K562 (cell line): ENCODE data around the gene GHRL. TPM values are rescaled to one million over a fixed set of nuclear protein-coding genes. Genes with fewer than 3 reads are reported as not detected.

Source experiments
- CHCHD3 ChIP-seq: fragments of 250-450 bp; sonication (Bioruptor Pico); IDR thresholded peaks from 2 replicates; pipeline ENCODE4 v2.1.2; 2022; ENCODE audit warnings: mild to moderate bottlenecking
- CHD1 ChIP-seq: fragments of 200-600 bp; sonication (generic); IDR thresholded peaks from one replicate; pipeline ENCODE4 v1.6.1; 2012; ENCODE audit warnings: mild to moderate bottlenecking, moderate library complexity, low read length, inconsistent platforms
- DIDO1 ChIP-seq: fragments of 450-650 bp; IDR thresholded peaks from 2 replicates; pipeline ENCODE4 v1.6.1; 2016; ENCODE audit warnings: low read depth, missing biosample characterization, missing genetic modification characterization
- DPF2 ChIP-seq: fragments of 450-650 bp; IDR thresholded peaks from 2 replicates; pipeline ENCODE4 v1.6.1; 2016
- MCM7 ChIP-seq, 2 experiments: fragments of 450-650 bp; IDR thresholded peaks; 2 replicates each; pipeline ENCODE4 v1.6.1; 2016 to 2018
- SMAD4 ChIP-seq: fragments of 250-450 bp; sonication (Bioruptor Pico); conservative IDR thresholded peaks from 2 replicates; pipeline ENCODE4 v1.8.0; 2021; ENCODE audit warnings: inconsistent platforms, mild to moderate bottlenecking, moderate library complexity
- TOE1 ChIP-seq, 2 experiments: fragments of 450-650 bp in 1 of 2; sonication (generic) in 1 of 2; formaldehyde crosslinking in 1 of 2; IDR thresholded peaks; 2 replicates each; pipeline versions ENCODE4 v1.7.1 to v1.8.0; 2016 to 2022; ENCODE audit warnings: borderline replicate concordance in 2 of 2, mild to moderate bottlenecking in 2 of 2, antibody characterized with exemption in 1 of 2, inconsistent platforms in 1 of 2, low read depth in 1 of 2, missing genetic modification reagents in 1 of 2, moderate library complexity in 1 of 2
- ZNF175 ChIP-seq: fragments of 200-800 bp; sonication (Bioruptor generic); IDR thresholded peaks from 2 replicates; pipeline ENCODE4 v1.6.1; 2016; ENCODE audit warnings: low read depth, mild to moderate bottlenecking, missing genetic modification characterization, missing compliant biosample characterization
- ZNF263 ChIP-seq: sonication (generic); formaldehyde crosslinking; IDR thresholded peaks from 2 replicates; pipeline ENCODE4 v1.8.0; 2022; ENCODE audit warnings: mild to moderate bottlenecking, missing genetic modification reagents, borderline replicate concordance
- ZNF316 ChIP-seq: fragments of 450-650 bp; IDR thresholded peaks from 2 replicates; pipeline ENCODE4 v1.6.1; 2016
- polyA plus RNA-seq, 8 experiments: library from polyadenylated mRNA; depleted of rRNA in 4 of 8; stranded (reverse) in 5 of 8; unstranded in 3 of 8; fragments of >200 nt; fragmentation: Nextera tagmentation in 2 of 8; fragmentation: Illumina TruSeq in 1 of 8; extraction: Ambion mirVana in 2 of 8; extraction: Trizol in 1 of 8; gene quantifications; 2 replicates each; pipeline versions ENCODE4 v1.2.1 to v1.2.3, GENCODE V29; 2011 to 2014; ENCODE audit warnings: inconsistent platforms in 1 of 8, missing spikeins in 1 of 8
- total RNA-seq, 7 experiments: library from RNA; depleted of rRNA in 6 of 7; stranded (reverse); fragments of >200 nt in 6 of 7; fragmentation: Illumina TruSeq in 2 of 7; extraction: Trizol in 2 of 7; gene quantifications; 2 replicates each; pipeline versions ENCODE4 v1.2.1 to v1.2.3, GENCODE V29; 2011 to 2021; ENCODE audit warnings: low replicate concordance in 1 of 7
- TF ChIP-seq, protein P1 (sequence below), 3 experiments: fragments of 200-800 bp in 1 of 3; fragments of 250-450 bp in 1 of 3; fragments of 450-650 bp in 1 of 3; sonication (Bioruptor Pico) in 1 of 3; sonication (Bioruptor generic) in 1 of 3; formaldehyde crosslinking in 1 of 3; IDR thresholded peaks; 2 replicates each; pipeline versions ENCODE4 v1.6.1 to v1.8.0; 2016 to 2022; ENCODE audit warnings: mild to moderate bottlenecking in 2 of 3, missing genetic modification characterization in 2 of 3, missing compliant biosample characterization in 1 of 3, moderate library complexity in 1 of 3
- TF ChIP-seq, protein P2 (sequence below): fragments of 450-650 bp; IDR thresholded peaks from 2 replicates; pipeline ENCODE4 v1.6.1; 2017; ENCODE audit warnings: antibody characterized with exemption, mild to moderate bottlenecking
- TF ChIP-seq, protein P3 (sequence below), 3 experiments: fragments of 200-800 bp in 1 of 3; sonication (Bioruptor generic) in 1 of 3; sonication (generic) in 1 of 3; formaldehyde crosslinking in 1 of 3; IDR thresholded peaks; 2 replicates each; pipeline versions ENCODE4 v1.6.1 to v1.8.0; 2016 to 2022; ENCODE audit warnings: mild to moderate bottlenecking in 2 of 3, missing compliant biosample characterization in 2 of 3, missing genetic modification characterization in 2 of 3, missing genetic modification reagents in 1 of 3

The GHRL gene
- total and polyA plus RNA-seq, 9 of the 15 experiments (the other 6 are each of a cell fraction or from before 2014, with no cell fraction given): 0.08 to 0.29 (median 0.15) TPM; not detected in 5

DNA sequence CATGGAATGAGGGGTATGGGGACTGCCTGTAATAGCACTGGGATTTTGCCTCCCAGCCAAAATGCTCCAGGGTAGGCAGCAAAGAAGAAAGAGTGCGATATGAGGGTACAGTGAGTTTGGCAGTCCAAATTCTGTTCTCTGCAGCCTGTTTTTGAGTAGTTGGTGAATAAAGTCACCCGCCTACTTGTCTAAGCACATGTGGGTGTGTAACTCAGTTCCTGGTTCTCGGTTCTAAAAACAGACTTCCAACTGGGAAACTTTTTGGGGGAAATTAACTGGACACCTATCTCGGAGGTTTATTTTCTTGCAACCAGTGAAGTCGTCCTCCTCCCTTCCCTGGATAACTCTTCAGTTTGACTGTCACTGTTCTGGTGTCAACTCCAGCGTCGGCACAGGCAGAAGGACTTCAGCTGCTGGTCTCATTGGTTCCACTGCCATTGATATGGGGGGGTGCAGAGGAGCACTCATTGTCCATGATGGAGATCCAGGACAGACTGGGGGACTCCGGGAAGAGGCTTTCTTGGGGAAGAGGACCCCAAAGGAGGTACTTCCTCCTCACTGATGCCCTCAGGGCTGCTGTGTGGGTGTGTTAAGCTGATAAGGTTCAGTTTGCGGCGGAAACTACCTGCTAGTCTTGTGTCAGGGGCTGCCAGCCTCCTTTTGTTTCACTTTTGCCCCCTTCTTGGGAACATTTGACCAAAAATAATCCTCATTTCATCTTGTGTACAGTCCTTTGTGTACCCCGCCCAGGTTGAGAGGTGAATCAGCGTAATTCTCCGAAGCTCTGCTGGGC, 13.2 kb downstream of the GHRL start (continued):
- TF ChIP-seq, protein P1, sequence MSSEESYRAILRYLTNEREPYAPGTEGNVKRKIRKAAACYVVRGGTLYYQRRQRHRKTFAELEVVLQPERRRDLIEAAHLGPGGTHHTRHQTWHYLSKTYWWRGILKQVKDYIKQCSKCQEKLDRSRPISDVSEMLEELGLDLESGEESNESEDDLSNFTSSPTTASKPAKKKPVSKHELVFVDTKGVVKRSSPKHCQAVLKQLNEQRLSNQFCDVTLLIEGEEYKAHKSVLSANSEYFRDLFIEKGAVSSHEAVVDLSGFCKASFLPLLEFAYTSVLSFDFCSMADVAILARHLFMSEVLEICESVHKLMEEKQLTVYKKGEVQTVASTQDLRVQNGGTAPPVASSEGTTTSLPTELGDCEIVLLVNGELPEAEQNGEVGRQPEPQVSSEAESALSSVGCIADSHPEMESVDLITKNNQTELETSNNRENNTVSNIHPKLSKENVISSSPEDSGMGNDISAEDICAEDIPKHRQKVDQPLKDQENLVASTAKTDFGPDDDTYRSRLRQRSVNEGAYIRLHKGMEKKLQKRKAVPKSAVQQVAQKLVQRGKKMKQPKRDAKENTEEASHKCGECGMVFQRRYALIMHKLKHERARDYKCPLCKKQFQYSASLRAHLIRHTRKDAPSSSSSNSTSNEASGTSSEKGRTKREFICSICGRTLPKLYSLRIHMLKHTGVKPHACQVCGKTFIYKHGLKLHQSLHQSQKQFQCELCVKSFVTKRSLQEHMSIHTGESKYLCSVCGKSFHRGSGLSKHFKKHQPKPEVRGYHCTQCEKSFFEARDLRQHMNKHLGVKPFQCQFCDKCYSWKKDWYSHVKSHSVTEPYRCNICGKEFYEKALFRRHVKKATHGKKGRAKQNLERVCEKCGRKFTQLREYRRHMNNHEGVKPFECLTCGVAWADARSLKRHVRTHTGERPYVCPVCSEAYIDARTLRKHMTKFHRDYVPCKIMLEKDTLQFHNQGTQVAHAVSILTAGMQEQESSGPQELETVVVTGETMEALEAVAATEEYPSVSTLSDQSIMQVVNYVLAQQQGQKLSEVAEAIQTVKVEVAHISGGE (CRISPR knock-in tag; IDR thresholded peaks at IDR 0.05): 0 out of 6 replicates have a peak, but pooled peaks of 1 of the 3 experiments have one; percentile 32
- TF ChIP-seq MCM7 (IDR thresholded peaks at IDR 0.05) (no peak), CHCHD3 (CRISPR knock-in tag) (no peak), ZNF175 (CRISPR knock-in tag) (no peak), DPF2 (peak; percentile 41; the same call in 1 of the 2 replicates), SMAD4 (0 out of 2 replicates have a peak, but pooled peaks have one; percentile 27), ZNF263 (CRISPR knock-in tag) (0 out of 2 replicates have a peak, but pooled peaks have one; percentile 57), ZNF316 (peak; percentile 62), DIDO1 (tag) (no peak), CHD1 (no peak), TOE1 (IDR thresholded peaks at IDR 0.05; ENCODE audit: borderline replicate concordance) (no peak), TOE1 (CRISPR knock-in tag; IDR thresholded peaks at IDR 0.05; ENCODE audit: borderline replicate concordance, low read depth) (no peak)
- TF ChIP-seq, protein P2, sequence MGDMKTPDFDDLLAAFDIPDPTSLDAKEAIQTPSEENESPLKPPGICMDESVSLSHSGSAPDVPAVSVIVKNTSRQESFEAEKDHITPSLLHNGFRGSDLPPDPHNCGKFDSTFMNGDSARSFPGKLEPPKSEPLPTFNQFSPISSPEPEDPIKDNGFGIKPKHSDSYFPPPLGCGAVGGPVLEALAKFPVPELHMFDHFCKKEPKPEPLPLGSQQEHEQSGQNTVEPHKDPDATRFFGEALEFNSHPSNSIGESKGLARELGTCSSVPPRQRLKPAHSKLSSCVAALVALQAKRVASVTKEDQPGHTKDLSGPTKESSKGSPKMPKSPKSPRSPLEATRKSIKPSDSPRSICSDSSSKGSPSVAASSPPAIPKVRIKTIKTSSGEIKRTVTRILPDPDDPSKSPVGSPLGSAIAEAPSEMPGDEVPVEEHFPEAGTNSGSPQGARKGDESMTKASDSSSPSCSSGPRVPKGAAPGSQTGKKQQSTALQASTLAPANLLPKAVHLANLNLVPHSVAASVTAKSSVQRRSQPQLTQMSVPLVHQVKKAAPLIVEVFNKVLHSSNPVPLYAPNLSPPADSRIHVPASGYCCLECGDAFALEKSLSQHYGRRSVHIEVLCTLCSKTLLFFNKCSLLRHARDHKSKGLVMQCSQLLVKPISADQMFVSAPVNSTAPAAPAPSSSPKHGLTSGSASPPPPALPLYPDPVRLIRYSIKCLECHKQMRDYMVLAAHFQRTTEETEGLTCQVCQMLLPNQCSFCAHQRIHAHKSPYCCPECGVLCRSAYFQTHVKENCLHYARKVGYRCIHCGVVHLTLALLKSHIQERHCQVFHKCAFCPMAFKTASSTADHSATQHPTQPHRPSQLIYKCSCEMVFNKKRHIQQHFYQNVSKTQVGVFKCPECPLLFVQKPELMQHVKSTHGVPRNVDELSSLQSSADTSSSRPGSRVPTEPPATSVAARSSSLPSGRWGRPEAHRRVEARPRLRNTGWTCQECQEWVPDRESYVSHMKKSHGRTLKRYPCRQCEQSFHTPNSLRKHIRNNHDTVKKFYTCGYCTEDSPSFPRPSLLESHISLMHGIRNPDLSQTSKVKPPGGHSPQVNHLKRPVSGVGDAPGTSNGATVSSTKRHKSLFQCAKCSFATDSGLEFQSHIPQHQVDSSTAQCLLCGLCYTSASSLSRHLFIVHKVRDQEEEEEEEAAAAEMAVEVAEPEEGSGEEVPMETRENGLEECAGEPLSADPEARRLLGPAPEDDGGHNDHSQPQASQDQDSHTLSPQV: peak; percentile 45; the same call in 1 of the 2 replicates
- TF ChIP-seq, protein P3, sequence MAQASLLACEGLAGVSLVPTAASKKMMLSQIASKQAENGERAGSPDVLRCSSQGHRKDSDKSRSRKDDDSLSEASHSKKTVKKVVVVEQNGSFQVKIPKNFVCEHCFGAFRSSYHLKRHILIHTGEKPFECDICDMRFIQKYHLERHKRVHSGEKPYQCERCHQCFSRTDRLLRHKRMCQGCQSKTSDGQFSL (CRISPR knock-in tag; IDR thresholded peaks at IDR 0.05): peak; percentile 80
- TF ChIP-seq, protein P3 (tag; IDR thresholded peaks at IDR 0.05): no peak
